ENCODE results near the gene CNTNAP2.

DNA sequence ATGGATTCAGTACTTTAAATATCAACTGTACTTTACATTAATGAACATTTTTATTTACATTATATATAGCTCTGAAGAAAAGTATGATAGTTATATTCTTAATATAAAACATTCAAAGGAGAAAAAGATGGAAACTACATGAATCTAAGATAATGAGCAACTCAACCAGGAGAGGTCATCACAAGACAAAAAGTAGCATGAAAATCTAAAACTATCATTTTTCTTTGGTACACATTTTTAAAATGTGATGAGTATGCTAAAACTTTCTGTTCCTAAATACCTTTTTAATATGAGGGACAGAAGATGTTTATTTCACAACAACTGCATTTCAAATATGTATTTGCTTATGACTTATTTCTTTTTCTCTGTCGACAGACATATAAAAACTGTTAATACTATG, 2.4 kb downstream of the CNTNAP2 start:
- TF ChIP-seq, protein P1, sequence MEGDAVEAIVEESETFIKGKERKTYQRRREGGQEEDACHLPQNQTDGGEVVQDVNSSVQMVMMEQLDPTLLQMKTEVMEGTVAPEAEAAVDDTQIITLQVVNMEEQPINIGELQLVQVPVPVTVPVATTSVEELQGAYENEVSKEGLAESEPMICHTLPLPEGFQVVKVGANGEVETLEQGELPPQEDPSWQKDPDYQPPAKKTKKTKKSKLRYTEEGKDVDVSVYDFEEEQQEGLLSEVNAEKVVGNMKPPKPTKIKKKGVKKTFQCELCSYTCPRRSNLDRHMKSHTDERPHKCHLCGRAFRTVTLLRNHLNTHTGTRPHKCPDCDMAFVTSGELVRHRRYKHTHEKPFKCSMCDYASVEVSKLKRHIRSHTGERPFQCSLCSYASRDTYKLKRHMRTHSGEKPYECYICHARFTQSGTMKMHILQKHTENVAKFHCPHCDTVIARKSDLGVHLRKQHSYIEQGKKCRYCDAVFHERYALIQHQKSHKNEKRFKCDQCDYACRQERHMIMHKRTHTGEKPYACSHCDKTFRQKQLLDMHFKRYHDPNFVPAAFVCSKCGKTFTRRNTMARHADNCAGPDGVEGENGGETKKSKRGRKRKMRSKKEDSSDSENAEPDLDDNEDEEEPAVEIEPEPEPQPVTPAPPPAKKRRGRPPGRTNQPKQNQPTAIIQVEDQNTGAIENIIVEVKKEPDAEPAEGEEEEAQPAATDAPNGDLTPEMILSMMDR (IDR thresholded peaks at IDR 0.05) = no peak
- no peak for TF ChIP-seq POLR2AphosphoS5 (IDR thresholded peaks at IDR 0.05; ENCODE audit: insufficient read depth in 1 of 2, low read depth in 1 of 2)
- TF ChIP-seq POLR2A (IDR thresholded peaks at IDR 0.05) = no peak
